ENCODE measurements around the gene EIF4ENIF1.
A peak's percentile ranks its signal among the peaks of the same experiment; 100 is the strongest.
"Not testable (repeated sequence)": the region's sequence is repeated elsewhere in the genome, so short reads cannot be mapped to it uniquely, and the experiment has no call there.

The EIF4ENIF1 gene, protein sequence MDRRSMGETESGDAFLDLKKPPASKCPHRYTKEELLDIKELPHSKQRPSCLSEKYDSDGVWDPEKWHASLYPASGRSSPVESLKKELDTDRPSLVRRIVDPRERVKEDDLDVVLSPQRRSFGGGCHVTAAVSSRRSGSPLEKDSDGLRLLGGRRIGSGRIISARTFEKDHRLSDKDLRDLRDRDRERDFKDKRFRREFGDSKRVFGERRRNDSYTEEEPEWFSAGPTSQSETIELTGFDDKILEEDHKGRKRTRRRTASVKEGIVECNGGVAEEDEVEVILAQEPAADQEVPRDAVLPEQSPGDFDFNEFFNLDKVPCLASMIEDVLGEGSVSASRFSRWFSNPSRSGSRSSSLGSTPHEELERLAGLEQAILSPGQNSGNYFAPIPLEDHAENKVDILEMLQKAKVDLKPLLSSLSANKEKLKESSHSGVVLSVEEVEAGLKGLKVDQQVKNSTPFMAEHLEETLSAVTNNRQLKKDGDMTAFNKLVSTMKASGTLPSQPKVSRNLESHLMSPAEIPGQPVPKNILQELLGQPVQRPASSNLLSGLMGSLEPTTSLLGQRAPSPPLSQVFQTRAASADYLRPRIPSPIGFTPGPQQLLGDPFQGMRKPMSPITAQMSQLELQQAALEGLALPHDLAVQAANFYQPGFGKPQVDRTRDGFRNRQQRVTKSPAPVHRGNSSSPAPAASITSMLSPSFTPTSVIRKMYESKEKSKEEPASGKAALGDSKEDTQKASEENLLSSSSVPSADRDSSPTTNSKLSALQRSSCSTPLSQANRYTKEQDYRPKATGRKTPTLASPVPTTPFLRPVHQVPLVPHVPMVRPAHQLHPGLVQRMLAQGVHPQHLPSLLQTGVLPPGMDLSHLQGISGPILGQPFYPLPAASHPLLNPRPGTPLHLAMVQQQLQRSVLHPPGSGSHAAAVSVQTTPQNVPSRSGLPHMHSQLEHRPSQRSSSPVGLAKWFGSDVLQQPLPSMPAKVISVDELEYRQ

DNA sequence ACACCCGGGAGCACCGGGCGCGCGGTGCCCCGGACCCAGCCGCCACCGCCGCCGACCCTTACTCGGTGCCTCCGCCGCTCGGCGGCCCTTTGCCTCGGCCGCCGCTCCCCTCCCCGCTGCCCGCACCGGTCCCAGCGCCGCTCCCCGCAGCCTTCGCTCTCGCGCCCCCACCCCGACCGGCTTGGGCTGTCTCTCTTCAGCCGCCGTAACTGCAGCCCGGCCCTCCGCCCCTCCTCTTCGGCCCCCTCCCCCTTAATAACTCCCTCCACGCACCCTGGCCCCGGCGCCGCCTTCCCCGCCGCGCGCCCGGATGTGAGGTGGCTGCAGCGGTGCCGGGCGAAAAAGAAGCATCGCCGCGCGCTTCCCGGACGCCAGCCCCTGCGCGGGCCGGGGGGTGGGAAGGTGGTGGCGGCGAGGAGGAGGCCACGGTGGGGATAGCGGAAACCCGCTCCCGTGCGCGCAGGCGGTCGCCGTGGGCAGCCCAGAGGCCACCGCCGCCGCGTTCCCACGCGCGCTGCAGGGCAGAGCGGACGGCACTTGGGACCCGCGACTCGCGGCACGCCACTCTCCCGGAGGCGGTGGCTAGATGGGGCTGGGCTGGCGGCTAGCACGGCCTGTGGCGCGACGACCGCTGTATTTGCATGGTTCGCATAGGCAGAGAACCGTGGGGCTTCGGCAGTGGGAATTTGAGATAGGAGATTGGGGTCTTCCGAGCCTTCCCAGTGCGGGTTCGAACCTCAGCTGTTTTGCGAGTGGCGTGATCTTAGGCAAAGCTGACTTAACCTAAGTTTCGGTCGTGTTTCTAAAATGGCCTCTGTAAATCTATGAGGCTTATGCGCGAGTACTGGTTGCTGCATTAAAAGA, at the start of gene EIF4ENIF1:
Gene EIF4ENIF1 (minus strand): TSS at position 211 of the 864 bp plus-strand sequence. CDS start 1,124 bp downstream, outside the sequence.
- DNase-seq = peak; percentile 48 to 79

DNA sequence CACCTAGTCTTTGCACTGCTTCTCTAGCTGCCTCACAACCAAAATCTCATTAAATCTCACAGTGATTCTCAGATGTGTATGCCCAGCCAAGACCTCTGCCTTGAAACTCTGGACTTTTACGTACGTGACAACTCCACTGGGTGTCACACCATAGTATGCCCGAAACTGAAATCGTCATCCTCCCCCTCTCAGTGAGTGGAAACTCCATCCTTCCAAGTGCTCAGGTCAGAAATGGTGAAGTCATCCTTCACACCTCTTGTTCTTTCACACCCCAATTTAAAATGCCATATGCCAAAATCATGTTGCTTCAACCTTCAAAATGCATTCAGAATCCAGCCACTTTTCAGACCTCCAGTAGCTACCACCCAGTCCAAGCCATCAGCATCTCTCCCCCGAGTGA, 49.2 kb upstream of the EIF4ENIF1 start:
- DNase-seq = no peak

DNA sequence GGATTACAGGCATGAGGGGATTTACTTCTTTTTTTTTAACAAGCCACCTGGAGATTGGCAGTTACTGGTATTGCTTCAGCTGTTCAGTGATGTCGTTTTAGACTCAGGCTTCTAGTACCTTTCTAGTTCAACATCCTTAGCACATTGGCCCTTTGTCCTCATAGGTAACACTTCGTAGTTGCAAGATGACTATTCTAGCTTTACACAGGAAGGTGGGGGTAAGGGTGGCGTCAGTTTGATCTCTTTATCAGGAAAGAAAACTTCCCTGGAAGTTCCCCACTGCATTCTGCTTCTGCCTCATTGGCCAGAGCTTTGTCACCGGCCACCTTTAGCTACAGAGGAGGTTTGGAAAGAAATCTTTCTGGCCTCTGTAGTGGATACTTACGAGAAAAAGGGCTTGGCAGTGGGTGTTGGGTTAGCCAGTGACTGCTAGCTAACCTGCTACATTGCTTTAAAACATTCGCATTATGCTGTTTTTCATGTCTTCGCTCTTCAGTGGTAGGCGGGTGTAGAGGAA, 47.4 kb upstream of the EIF4ENIF1 start:
- DNase-seq = no peak

DNA sequence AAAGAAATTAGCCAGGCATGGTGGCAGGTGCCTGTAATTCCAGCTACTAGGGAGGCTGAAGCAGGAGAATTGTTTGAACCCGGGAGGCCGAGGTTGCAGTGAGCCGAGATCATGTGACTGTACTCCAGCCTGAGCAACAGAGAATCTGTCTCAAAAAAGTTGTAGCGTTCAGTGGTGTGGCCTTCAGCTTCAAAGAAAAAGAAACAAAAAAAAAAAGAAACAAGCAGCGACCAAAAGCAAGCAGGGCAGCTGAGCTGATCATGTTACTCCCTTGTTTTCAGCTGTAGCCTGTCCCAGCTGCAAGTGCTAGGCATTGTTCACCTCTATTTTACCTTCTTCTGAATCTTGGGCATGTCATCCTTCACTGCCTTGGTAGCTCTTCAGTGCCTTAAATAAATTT, 43.7 kb upstream of the EIF4ENIF1 start:
- DNase-seq = no peak

DNA sequence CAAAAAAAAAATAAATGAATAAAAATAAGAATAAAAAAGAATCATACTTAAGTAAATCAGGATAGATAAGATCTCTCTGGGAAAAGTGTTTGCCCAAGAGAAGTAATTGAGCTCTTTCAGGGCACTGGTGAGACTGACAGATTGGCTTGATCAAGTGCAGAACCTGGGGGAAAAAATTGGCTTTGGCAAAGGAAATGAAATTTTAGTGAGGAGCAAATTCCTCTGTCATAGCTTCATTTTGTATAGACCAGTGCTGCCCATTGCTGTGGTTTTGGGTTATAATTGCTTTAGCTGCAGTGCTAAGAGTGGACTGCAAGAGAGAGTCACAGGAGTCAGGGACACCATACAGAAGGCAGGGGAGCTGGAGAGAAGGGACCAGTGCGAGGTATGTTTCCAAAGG, 42.4 kb upstream of the EIF4ENIF1 start:
- DNase-seq = no peak

DNA sequence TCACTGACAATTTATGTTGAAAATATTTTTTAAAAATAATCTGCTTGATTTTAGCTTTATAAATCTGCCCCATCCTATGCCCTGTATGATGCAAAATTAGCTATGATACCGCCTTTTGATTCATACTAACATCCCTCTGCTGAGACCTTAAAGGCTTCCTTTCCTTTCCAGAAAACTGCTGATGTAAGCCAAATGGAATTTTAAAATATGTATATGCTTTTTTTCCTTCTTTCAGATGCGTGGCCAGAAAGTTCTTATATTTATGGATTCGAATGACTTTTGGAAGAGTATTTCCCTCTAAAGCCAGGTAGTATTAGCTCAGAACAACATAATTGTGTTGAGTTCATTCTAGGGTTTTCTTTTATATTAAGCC, 41.2 kb upstream of the EIF4ENIF1 start:
- no peak for DNase-seq

DNA sequence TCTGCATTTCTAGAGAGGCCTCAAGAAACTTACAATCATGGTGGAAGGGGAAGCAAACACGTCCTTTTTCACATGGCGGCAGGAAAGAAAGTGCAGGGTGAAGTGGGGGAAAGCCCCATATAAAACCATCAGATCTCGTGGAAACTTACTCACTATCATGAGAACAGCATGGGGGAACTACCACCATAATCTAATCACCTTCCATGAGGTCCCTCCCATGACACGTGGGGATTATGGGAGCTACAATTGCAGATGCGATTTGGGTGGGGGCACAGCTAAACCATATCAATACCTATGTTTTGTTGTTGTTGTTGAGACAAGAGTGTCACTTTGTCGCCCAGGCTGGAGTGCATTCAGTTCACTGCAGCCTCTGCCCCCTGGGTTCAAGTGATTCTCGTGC, 36.6 kb upstream of the EIF4ENIF1 start:
- no peak for DNase-seq

DNA sequence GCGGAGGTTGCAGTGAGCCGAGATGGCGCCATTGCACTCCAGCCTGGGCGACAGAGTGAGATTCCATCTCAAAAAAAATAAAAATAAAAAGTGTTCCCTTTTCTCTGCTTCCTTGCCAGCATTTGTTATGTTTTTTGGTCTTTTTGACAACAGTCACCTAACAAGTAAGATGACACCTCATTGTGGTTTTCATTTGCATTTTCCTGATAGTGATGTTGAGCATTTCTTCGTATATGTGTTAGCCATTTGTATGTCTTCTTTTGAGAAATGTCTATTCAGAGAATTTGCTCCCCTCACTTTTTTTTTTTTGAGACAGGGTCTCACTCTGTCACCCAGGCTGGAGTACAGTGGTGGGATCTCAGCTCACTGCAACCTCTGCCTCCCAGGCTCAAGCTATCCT, 34.5 kb upstream of the EIF4ENIF1 start:
- not testable (repeated sequence) for DNase-seq

DNA sequence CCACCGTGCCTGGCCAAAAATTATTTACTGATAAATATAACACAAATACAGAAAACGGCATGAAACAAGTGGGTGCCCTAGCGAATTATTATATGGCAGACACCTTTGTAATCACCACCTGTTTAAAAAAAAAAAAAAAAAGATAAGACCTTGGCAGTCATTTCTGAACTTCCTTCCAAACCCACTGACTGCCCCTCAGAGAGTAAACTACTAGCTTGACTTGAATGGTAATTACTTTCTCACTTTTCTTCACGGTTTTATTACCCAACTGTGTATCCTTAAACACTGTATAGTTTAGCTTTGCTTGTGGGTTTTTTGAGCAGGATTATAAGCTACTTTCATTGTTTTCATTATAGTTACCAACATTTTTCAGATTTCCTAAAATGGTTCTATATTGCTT, 30.4 kb upstream of the EIF4ENIF1 start:
- DNase-seq = no peak

DNA sequence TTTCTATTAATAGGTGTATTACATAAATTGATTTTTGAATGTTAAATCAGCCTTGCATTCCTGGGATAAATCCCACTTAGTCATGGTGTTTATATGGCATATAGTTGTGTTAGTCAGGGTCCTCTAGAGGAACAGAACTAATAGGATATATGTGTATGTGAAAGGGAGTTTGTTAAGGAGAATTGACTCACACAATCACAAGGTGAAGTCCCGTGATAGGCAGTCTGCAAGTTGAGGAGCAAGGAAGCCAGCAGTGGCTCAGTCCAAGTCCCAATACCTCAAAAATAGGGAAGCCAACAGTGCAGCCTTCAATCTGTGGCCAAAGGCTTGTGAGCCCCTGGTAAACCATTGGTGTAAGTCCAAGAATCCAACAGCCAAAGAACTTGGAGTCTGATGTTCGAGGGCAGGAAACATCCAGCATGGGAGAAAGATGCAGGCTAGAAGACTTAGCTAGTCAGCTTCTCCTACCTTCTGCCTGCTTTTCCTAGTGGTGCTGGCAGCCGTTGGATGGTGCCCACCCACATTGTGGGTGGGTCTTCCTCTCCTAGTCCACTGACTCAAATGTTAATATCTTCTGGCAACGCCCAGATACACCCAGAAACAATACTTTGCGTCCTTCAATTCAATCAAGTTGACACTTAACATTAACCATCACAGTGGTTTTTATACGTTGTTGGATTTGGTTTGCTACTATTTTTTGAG, 19.6 kb upstream of the EIF4ENIF1 start:
- no peak for DNase-seq

DNA sequence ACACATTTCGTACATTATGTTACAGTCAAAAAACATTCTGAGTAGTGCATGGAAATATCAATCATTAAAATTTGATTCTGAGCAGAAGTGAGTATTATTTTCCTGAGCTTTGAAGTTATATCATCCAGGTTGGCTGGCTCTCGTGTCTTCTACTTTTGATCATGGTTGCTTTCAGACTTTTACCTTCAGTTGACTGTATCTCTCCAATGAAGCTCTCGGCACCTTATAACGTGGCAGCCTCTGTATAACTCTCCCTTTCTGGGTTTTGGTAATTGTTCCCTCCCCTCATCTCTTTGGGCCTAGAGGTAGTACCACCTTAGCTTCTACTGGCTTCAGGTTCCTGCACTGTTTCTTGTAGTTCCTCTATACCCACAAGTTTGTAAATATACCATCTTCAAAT, 18.9 kb upstream of the EIF4ENIF1 start:
- DNase-seq = no peak

DNA sequence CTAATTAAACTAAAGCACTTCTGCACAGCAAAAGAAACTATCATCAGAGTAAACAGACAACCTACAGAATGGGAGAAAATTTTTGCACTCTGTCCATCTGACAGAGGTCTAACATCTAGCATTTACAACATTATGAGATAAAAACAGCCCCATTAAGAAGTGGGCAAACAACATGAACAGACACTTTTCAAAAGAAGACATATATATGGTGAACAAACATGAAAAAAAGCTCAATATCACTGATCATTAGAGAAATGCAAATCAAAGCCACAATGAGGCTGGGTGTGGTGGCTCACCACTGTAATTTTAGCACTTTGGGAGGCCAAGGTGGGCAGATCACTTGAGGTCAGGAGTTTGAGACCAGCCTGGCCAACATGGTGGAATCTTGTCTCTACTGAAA, 17.9 kb upstream of the EIF4ENIF1 start:
- DNase-seq = not testable (repeated sequence)

DNA sequence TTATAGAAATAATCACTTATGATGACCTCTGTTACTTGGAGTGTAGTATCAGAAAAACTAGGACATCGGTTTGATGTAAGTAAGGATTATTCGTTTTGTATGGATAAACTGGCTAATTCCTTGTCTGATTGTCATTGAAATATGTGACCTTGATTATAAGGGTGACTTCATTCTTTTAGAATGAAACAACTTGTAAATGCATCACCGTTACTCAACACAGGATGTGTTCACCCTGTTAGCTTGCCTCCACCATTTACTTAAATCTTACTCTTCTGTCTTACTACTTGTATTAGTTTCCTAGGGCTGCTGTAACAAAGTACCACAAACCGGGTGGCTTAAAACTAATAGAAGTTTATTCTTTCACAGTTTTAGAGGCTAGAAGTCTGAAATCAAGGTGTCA, 14.6 kb upstream of the EIF4ENIF1 start:
- no peak for DNase-seq

DNA sequence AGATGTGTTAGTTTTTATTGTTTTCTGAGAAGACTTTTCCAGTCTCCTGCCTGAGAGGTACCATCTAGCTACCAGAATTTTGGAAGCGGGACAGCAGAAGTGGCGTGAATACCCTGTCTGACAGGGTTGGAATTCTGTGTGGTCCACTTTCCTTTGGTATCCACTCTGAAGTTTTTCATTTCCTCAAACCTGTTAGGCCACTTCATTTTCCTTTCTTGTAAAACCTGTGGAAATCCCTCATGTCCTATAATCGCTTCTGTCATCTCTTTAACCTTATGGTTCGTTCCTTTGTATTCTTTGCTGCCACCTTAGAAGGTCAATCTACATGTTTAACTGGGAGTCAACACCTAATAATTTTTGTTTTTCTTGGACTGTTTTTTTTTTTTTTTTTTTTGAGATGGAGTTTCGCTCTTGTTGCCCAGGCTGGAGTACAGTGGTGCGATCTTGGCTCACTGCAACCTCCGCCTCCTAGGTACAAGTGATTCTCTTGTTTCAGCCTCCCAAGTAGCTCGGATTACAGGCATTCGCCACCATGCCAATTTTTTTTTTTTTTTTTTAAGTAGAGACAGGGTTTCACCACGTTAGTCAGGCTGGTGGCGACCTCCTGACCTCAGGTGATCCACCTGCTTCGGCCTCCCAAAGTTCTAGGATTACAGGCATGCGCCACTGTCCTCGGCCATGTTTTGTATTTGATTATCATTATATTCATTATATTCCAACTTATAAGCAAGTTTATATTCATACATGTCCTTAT, 13.7 kb upstream of the EIF4ENIF1 start:
- DNase-seq = no peak

DNA sequence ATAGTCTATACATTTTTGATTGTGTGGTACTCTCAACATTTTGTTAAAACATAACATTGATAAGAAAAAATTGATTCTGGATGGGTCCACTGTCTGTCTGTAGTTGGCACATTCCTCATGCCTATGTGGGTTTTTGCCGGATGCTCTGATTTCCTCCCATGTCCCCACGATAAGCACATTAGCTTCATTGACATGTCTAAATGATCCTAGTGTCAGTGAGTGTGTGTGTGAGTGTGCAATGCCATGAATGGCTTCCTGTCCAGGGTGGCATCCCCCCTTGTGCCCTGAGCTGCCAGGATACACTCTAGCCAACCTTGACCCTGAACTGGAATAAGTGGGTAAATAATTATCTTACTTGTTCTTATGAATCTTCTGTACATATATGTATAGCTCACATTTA, 12.1 kb upstream of the EIF4ENIF1 start:
- no peak for DNase-seq

DNA sequence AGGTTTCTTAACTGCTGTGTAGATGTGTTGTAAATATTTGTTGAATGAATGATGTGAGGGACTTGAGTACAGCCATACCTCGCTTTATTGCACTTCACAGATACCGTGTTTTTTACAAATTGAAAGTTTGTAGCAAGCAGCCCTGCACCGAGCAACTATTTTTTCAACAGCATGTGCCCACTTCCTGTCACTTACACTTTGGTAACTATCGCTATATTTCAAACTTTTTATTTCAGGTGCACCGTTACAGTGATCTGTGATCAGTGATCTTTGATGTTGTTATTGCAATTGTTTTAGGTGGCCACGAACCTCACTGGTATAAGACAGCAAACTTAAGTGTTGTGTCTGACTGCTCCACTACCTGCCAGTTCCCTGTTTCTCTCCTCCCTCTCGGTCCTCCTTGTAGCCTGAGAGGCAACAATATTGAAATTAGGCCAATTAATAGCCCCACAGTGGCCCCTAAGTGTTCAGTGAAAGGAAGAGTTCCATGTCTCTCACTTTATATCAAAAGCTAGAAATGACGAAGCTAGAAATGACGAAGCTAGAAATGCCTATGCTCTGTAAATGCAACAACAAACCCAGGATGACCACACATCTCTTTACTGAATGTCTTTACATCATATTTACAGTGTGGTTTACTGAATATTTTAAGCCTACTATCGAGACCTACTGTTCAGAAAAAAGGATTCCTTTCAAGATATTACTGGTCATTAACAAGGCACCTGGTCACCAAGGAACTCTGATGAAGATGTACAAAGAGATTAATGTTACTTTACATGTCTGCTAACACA, 7.7 kb upstream of the EIF4ENIF1 start:
- DNase-seq = no peak

DNA sequence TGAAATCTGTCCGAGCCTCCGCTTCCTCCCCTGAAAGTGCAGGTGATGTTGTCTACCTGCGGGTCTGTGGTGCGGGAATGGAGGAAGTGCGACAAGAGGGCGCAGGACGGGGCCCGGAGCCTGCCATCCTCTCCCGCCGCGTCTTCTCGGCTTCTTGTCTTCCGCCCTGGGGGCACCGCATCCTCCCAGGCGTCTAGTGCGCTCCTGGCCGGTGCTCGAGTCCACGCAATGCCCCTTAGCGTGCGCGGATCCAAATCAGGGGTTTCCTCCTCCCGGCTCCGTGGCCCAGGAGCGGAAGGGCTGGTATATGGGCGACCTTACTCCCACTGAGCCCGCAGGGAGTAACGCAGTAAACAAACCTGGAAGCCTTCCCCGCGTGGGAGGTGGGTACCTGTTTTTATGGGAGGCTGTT, 7.1 kb upstream of the EIF4ENIF1 start:
- peak in 1 of 2 experiments; percentile 11 for DNase-seq

DNA sequence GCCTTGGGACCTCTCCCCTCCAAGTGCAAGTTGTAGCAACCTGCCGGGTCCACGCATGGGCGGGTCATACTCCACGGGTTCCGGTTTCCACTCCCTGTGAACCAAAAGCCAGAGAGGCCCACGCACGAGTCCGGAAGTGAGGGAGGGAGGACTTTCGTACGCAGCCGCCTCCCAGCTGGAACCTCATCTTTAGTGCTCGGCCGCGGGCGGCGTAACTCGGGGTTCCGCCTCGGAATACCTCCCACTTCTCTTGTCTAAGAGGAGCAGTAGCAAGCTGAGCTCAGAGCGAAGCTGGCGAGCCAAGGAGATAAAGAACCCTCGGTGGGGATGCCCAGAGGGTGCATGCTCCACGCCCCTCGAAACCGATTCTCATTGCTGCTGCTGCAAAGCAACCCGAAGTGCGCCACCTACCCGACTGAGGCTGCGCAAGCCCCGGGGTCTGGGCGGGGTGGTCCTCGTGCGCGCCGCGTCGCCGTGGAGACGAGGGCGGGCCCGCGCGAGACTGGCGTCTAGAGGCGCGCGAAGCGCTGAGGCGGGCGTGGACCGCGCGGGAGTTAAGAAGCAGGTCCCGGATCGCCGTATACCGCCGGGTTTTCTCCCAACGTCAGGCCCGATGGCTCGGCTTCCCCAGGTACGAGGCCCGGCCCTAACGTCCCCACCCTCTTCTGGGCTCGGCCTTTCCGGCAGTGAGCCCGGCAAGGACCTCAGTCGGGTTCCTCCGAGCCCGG, 6.5 kb upstream of the EIF4ENIF1 start, which contains the start of gene SFI1:
Gene SFI1 (plus strand): TSS at position 530 of the 728 bp plus-strand sequence. CDS start 11,749 bp downstream, outside the sequence.
- peak; percentile 80 to 90 for DNase-seq

DNA sequence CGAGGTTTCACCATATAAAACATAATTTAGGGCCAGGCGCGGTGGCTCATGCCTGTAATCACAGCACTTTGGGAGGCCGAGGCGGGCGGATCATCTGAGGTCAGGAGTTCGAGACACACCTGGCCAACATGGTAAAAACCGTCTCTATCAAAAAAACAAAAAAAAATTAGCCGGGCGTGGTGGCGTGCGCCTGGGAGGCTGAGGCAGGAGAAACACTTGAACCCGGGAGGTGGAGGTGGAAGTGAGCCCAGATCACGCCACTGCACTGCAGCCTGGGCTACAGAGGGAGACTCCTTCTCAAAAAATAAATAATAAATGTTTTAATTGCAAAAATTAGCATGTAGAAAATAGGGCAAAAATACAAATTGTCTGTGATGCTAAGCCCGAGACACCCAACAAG, 5.7 kb upstream of the EIF4ENIF1 start:
- DNase-seq = no peak
